DMS153 treated with DMSO at 0.1 percent for 48 hours (cell line): ENCODE measurements around the gene KIRREL3.

Source experiments
- DNase-seq: peaks from one replicate; lab custom pipeline; 2025; ENCODE audit not compliant: unreplicated experiment; lab: John Stamatoyannopoulos, UW

KIRREL3 gene

DNA sequence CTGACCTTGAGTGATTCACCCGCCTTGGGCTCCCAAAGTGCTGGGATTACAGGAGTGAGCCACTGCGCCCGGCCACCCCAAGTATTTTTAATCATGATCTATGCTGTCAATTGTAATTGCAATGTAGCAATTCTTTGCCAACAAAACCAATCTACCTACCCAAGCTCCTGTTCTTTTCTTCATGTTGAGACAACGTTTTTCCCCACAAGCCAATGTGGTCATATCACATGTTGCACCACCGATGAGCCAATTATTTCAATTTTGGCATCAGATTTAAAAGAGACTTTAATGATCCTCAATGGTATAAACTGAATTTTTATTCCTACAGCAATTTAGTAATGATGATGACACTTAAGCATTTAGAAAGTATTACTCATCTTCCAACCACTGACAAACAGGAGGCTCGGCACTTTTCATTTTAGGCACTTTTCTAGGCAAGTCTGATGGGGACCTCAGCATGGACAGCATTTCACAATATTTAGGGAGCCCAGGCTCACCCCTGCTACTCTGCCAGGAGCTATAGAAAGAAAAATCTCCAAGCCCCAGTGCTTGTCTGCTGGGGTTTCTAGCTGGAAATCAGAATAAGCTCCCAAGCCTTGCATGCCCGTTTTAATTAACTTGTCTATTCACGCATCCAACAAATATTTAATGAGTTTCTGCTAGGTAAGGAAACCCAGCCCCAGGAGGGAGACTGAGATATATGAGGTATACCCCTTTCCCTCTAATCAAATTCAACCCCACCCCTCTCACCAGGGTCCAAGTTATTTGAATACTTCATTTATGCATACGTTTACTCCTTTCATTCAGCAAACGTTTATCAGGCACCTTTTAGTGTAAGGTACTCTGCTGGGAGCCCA is 353.6 kb downstream of the KIRREL3 start:
- DNase-seq, result no peak

DNA sequence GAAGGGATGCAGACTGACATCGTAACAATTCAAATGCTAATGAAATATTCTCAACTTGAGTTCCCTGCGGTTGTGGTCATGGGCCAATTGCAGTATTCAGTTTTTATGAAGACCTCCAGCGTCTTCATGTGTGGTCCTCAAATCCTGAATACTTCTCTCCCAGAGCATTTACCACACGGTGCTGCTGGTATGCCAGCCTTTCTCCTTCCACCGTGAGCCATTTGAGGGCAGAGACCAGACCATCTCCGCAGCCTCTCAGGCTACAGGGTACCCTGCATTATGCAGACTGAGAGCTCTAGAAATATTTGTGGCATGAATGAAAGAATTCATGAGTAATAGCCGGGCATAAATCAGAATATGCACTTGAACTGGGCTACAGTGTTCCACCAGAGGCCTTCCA is 355.4 kb downstream of the KIRREL3 start:
- DNase-seq, result no peak

DNA sequence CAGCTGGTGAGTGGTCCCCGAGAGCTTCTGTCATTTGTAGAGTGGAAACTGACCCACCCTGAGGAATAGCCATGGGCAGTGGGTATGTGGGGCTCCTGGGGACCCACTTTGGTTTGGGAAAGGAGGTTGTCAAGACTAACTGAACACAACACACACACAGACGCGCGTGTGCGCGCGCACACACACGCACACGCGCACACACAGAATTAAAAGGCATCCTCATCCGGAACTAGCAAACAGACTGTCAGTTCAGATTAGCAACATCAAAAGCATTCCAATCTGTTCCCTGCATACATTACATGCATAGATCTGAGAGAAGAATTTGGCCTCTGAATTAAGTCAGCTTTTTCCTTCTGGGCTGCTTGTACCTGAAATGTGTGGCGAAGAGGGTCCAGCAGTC is 360.4 kb downstream of the KIRREL3 start:
- DNase-seq, result no peak

DNA sequence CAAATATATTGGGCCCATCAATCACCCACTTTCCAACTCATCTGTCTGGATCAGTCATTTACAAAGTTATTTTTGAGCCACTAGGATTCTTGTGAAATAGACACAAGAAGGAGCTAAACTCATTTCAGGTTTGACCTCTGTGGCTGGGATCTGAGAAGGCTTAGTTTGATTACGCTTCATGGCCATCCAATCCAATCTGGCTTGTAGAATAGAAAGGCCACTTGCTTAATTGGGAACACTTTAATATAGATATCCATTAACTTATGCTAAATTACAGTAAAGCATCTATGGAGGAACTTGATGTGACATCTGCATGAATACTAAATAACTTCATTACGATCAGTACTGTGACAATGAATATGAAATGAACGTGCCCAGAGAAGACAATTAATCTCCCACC is 360.9 kb downstream of the KIRREL3 start:
- no peak for DNase-seq

DNA sequence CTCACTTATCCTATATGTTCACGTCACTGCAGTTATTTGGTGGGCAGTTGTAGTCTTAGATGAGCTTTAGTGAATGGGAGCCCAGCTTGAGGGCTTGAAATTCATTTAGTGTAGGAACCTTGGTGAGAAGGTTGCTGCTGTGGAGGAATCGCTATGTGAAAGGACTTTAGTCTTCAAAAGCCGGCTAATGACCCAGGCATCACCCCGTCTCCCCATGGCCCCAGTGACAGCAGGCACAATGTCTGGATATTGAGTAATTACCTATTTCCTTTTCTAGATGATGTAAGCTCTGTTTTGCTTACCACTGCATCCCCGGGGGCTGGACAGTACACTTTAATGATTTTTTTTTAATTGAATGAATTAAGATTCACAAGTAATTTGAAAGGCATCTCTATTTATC is 361.9 kb downstream of the KIRREL3 start:
- no peak for DNase-seq

DNA sequence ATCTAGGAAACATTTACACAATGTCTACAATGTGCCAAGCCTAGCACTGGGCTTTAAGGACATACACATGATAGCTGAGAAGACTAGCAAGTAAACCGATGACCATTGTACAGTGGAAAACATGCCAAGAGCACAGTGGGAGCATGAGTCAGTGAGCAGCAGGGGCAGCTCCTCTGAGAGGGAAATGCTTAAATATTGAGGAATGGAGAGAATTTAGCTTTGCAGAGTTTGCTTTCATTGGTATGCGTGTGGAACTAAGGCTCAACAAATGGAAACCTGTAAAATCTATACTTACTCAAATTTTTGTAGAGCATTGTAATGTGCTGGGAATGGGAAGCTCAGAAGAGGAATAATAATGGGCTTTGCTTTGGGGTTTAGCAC is 362.8 kb downstream of the KIRREL3 start:
- DNase-seq, result no peak

DNA sequence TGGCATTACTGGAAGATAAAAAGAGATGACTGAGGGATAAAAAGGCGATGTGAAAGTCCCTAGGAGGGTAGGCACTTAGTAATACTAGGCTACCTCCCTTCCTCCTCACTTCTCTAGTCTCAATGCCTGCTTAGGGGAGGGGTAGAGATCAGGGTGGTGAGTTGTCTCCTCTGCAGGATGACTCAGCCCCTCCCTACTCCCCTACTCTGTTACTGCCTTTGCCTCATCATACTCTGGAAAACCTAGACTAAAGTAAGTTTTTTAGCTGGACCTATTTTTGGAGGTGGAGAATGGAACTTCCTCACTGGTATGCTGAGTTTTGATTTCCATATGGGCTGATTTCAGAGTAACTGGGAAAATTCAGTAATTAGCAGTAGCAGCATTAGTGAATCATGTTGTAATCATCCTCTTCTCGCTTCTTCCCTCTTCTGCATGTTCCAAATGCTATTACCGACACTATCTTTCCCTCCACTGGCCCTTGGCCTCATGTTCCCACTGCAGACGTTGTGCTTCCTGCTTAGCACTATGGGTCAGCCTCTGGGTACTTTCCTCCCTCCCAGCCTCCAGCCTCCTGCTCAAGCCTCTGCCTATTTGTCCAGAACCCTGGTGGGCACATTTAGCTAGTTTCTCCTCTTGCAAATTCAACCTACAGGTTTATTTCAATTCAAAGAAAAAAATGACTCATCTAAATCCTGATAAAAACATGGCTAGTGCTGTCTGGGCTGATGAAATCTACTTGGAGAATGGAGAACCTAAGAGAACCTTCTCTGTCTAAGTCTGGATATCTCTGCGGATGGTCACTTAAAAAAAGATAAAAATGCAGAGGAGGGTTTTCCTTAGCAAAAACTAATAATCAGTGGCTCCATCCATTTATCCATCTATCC is 363.4 kb downstream of the KIRREL3 start:
- DNase-seq, result no peak

DNA sequence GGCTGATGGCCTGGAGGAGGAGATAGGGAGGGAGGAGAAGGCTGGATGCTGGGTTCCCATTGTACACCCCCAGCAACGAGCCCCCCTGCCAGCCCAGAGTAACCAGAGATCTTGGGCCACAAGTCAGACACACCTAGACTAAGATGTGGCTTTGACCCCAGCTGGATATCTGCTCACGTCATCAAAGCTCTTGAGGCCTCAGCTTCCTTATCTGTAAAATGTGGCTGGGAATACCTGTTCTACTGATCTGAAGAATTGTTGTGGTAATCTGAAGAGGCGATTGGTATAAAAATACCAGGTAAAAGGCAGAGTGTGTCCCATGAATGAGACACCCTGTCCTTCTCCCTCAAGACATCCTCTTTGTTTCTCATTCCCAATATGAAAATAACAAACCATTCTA is 365.1 kb downstream of the KIRREL3 start:
- no peak for DNase-seq

DNA sequence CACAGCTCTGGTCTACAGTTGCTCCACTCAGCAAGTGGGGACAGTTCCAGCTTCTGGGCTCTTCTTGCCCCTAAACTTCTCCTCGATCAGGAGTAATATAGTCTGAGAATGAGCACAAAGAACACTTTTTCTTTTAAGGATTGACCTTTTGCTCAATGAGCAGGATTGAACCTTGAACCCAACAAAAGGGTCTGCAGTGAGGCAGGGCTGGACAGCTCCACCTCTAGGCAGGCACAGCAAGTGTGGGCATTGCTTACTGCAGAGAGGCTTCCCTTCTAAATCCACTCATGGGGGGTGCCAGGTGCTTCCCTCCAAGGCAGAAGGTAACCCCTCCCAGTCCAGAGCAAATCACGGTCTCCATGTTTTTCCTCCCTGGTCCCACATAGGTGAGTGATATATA is 365.6 kb downstream of the KIRREL3 start:
- no peak for DNase-seq

DNA sequence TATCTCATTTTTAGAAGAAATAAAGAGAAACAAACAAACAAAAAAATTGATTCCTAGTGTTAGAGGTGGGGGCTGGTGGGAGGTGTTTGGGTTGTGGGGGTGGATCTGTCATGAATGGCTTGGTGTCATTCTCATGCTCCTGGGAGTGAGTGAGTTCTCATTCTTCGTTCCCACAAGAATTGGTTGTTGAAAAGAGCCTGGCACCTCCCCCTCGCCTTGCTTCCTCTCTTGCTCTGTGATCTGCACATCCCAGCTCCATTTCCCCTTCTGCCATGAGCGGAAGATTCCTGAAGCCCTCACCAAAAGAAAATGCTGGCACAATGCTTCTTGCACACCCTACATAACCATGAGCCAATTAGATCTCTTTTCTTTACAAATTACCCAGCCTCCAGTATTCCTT is 367.2 kb downstream of the KIRREL3 start:
- DNase-seq, result no peak

DNA sequence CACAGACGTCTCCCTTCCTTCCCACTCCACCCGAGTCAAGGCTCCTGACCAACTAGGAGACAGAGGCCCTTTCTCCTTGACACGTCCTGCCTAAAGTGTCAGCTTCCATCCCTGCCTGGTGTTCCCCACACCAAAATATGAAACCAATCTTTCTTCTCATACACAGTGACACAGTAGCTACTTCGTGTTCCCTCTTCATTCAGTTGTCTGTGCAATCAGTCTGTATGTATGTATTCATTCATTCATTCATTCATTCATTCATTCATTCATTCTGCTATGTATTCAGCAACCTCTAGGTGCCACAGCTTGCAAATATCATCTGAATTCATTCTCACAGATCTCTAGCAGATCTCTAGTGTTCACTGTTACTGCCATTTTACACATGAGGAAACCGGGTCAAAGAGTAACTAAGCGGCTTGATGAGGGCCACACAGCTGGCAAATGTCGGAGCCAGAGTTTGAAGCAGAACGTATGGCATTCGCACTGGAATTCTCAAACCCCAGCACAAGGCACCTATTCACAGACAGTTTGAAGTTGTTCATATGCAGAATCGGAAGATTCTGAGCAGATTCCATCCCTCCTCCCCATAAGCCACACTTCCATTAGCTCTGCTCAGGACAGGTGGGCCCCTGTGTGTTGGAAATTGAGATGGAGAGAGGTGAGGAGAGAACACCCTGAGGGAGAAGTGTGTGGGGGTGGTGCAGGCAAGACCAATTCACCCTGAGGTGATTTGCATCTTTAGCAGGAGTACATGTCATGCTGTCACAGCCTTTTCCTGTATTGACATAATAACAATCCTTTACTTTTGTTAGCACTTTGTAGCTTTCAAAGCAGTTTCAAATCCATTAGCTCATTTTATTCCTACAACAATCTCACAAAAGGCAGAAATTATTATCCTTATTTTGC is 369.4 kb downstream of the KIRREL3 start:
- DNase-seq, result no peak

DNA sequence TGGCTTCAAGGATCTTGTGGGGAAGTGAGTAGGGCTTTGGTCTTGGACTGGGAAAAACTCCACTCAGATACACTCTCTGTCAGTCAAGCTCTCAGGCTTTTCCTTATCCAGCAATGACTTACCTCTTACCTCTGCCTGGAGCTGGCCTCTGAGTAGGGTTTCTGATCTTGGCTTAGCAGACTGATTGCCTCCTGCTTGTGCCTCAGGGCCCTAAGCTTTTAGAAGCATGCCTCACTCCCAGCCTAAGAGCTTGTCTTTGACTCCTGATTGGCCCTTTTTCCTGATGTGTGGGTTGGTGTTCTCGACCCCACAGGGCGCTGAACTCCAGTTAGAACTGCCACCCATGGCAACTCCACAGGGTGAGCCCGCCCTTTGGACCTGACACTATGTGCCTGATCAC is 370.1 kb downstream of the KIRREL3 start:
- no peak for DNase-seq

DNA sequence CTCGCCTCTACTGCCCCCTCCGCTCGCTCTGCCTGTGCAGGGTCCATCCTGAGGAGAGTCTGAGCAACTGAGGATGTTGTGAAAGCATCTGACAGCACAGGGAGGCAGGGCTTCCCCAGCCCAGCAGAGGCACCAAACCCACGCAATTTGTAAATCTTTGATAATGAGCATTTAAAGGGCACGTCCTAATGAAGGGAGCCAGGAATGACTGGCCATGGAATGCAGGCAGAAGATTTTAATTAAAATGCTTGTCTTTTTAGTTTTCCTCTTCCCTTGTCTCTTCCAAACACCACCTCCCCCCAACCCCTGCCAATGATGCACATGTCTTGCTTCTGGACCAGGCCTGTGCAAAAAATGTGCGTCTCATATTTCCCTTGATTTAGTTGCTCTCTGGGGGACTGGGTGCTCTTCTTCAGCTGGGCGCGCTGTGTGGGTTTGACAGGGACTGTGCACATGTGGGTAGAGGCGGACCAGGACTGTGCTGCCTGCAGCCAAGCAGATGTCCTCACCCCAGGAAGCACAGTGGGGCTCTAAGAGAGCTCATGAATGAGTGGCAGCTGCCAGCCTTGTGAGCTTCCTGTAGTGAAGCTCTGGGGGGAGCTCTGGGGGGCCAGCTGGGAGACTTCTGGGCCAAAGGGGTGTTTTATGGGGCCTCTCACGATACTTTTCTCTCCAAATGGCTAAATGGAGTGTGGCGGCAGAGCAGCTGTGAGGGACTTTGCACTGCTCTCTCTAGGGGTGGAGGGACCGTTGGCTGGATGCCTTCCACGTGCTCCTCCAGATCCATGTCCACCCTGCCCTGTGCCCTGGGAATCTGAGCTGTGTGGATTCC is 371.6 kb downstream of the KIRREL3 start:
- DNase-seq, result no peak

DNA sequence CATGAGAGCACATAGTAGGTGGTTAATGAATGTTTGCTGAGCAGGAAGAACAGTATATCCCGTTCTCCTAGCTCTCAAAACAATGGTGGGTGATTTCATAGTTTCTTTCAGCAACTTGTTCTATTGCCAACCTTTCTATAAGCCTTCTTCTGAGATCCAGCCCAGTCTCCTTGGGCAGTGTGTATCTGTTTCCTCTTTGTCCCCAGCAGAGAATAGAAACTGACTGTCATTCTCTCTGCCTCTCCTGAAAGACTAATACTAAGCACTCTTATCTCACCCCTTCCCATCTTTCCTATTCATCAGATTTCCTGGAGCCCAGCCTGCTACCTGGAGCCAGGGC is 372.1 kb downstream of the KIRREL3 start:
- DNase-seq, result no peak

DNA sequence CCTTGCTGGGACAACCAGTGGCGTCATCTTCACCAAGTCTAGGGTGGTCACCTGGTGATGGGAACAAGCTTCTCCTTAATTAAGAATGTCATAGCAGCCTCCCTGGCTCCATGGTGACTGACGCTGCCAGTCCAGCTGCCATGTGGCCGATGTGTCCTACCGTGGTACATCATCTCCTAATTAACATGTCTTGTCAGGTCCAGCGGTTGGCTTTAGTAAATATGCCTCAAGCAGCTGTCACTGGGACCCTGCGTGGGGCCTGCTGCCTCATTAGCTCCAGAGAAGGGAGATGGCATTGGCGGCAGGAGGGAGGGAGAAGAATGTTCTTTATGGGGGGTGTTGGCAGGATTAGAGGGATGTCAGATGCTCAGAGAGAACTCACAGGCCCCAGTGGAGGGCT is 373.1 kb downstream of the KIRREL3 start:
- DNase-seq, result no peak

DNA sequence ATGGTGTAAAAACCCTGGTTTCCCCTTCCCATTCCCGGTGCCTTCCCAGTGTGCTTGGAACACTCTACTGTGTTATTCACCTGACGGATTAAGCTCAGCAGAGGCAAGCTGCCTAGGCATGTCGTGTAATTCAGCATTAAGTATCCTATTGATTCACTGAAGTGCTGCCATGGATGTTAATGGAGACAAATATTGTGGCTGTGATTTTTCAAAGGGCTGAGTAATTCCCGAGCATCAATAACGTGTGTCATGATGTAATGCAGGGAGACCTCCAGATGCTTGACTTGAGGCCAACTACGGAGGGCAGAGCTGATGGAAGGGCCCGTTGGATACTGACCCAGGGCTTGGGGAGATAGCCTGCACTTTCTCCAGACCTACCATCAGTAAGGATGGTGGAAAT is 376.1 kb downstream of the KIRREL3 start:
- no peak for DNase-seq

DNA sequence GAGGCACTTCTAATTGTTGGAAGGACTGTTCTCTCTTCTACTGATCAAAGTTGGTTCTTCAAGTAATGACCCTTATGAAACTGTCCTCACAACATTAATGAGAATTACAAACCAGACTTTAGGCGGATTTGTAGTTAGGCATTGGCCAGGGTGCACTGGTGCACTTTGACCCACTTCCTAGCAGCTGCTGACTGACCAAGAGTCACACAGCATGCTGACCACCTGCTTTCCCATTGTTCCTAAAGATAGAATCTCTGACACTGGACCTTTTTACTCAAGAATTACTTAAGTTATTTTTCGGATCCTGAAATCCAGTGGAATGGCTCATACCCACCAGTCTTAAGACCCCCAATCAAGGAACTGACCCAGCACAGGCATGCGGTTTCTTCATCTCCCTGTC is 381.1 kb downstream of the KIRREL3 start:
- no peak for DNase-seq

DNA sequence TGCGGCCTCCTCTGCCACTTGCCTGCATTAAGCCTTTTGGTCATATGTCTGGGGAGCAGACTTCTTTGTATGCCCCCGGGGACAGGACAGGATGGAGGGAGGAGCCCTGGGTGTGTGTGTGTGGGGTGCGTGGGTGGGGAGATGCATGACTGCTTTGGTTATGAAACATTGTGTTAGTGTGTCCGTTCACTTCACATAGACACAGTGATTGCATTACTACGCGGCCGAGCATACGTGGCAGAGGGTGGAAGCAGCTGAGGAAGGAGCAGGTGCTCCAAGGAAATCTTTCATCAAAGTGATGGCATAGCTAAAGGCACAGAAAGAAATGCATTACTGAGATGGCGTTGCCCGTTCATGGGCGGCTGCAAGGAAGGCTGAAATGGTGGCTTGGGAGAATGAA is 384.7 kb downstream of the KIRREL3 start:
- no peak for DNase-seq

DNA sequence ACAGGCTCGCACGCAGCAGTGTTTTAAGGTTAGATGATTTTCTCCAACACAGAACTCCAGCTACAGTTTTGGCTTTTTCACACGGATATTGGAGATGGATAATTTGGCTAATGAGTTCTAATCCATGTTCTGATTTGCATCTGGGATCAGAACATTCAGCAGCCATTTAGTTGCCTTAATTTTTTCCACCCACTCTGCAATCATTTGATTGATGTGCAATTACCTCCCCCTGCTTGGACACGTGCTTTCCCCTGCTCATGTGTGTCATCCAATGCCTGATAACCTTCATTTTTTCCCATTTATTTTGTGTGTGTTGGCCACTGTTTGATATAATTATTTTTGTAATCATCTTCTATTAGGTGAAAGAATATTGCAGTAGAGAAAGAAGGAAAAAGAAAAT is 387.3 kb downstream of the KIRREL3 start:
- DNase-seq, result no peak

DNA sequence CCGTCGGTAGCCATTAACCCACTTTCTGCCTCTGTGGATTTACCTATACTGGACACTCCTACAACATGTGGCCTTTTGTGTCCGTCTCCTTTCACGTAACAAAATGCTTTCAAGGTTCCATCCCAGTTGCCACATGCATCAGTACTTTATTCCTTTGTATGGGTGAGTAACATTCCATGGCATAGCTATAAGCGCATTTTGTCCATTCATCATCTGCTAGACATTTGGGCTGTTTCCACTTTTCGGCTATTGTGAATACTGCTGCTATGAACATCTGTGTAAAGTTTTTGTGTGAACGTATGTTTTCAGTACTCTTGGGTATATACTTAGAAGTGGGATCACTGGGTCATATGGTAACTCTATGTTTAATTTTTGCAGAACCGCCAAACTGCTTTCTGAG is 387.9 kb downstream of the KIRREL3 start:
- DNase-seq, result no peak

DNA sequence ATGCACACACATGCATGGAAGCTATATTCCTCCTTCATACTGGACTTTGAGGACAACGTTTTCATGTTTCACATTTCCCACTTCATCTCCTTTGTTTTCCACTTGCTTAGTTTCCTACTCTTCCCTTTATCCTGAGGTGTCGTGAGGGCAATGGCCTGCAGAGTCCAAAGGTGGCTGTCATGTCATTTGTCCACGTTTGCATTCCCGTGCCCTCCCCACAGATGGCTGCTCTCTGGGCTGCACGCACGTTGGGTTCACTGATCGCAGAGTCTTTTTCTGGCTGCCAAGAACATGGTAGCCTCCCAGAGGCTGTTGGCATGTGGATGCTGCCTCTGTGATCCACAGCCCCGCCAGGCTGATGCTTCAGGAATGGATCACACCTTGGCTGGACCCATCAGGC is 389.1 kb downstream of the KIRREL3 start:
- no peak for DNase-seq
